GM18907 (cell line): Measurements from ENCODE around the gene DUSP15.

Experiments
- ATAC-seq: cut with Tn5 transposase; IDR thresholded peaks from one replicate; pipeline ENCODE4 v1.9.1; 2021; ENCODE audit warnings: mild to moderate bottlenecking, moderate library complexity; ENCODE audit not compliant: unreplicated experiment

The DUSP15 gene

GRCh38 chr20:31896049-31896448 is 25.7 kb upstream of the DUSP15 start:
- ATAC-seq: no peak

GRCh38 chr20:31894980-31895675 is 24.8 kb upstream of the DUSP15 start:
- peak; percentile 99 for ATAC-seq

- no peak for ATAC-seq
Measured at GRCh38 chr20:31890646-31891045, 20.3 kb upstream of the DUSP15 start.

- ATAC-seq: no peak
Measured at GRCh38 chr20:31883829-31884228, 13.5 kb upstream of the DUSP15 start.

- no peak for ATAC-seq
Measured at GRCh38 chr20:31881945-31882344, 11.6 kb upstream of the DUSP15 start.

- ATAC-seq: peak; percentile 89
Measured at GRCh38 chr20:31879143-31879987, 9.0 kb upstream of the DUSP15 start.

- ATAC-seq: no peak
Measured at GRCh38 chr20:31877684-31878083, 7.4 kb upstream of the DUSP15 start.

- ATAC-seq: no peak
Measured at GRCh38 chr20:31875671-31876070, 5.3 kb upstream of the DUSP15 start.

GRCh38 chr20:31872406-31872805 is 2.1 kb upstream of the DUSP15 start:
- ATAC-seq: no peak

GRCh38 chr20:31871618-31871954 is 1.3 kb upstream of the DUSP15 start:
- no peak for ATAC-seq

- no peak for ATAC-seq
Measured at GRCh38 chr20:31870726-31871617, 645 bp upstream of the DUSP15 start.

GRCh38 chr20:31869673-31869941 is 720 bp downstream of the DUSP15 start:
- ATAC-seq: no peak

- no peak for ATAC-seq
Measured at GRCh38 chr20:31868853-31869672, 1.3 kb downstream of the DUSP15 start.

- ATAC-seq: no peak
Measured at GRCh38 chr20:31866221-31866620, 4.1 kb downstream of the DUSP15 start.

GRCh38 chr20:31864521-31865400 is 5.6 kb downstream of the DUSP15 start:
- ATAC-seq: no peak

GRCh38 chr20:31863296-31864085 is 6.8 kb downstream of the DUSP15 start:
- ATAC-seq: no peak

- ATAC-seq: no peak
Measured at GRCh38 chr20:31862506-31862905, 7.8 kb downstream of the DUSP15 start.

- no peak for ATAC-seq
Measured at GRCh38 chr20:31862157-31862470, 8.2 kb downstream of the DUSP15 start.
